Islet precursor cell (in vitro differentiated cells): ENCODE results near the gene MAN2A2.
"Not testable (repeated sequence)": the region's sequence is repeated elsewhere in the genome, so short reads cannot be mapped to it uniquely, and the experiment has no call there.

Experiments
- DNase-seq: peaks from one replicate; pipeline ENCODE4 v3.0.0-alpha.2; 2018

MAN2A2 gene

GRCh38 chr15:90884719-90885431, 18.2 kb upstream of the MAN2A2 start:
- DNase-seq, result no peak

GRCh38 chr15:90885432-90886290, 17.4 kb upstream of the MAN2A2 start:
- DNase-seq, result peak; percentile 78

- DNase-seq, result no peak
These were observed 16.8 kb upstream of the MAN2A2 start for GRCh38 chr15:90886291-90886614.

GRCh38 chr15:90887037-90887481, 16.0 kb upstream of the MAN2A2 start:
- DNase-seq, result no peak

GRCh38 chr15:90889313-90889730, 13.8 kb upstream of the MAN2A2 start:
- no peak for DNase-seq

GRCh38 chr15:90889736-90890456, 13.2 kb upstream of the MAN2A2 start:
- DNase-seq, result no peak

GRCh38 chr15:90890839-90891238, 12.3 kb upstream of the MAN2A2 start:
- DNase-seq, result no peak

GRCh38 chr15:90891346-90891949, 11.7 kb upstream of the MAN2A2 start:
- DNase-seq, result no peak

- no peak for DNase-seq
These were observed 11.1 kb upstream of the MAN2A2 start for GRCh38 chr15:90892023-90892422.

GRCh38 chr15:90892498-90893174, 10.5 kb upstream of the MAN2A2 start:
- DNase-seq, result no peak

- no peak for DNase-seq
These were observed 9.7 kb upstream of the MAN2A2 start for GRCh38 chr15:90893175-90894090.

GRCh38 chr15:90895571-90896117, 7.5 kb upstream of the MAN2A2 start:
- DNase-seq, result no peak

GRCh38 chr15:90897131-90897655, 5.9 kb upstream of the MAN2A2 start:
- DNase-seq, result not testable (repeated sequence)

- no peak for DNase-seq
These were observed 1.7 kb upstream of the MAN2A2 start for GRCh38 chr15:90901175-90902039.

GRCh38 chr15:90902040-90902839, 862 bp upstream of the MAN2A2 start:
- DNase-seq, result peak; percentile 90

- DNase-seq, result peak; percentile 77
These were observed 833 bp downstream of the MAN2A2 start for GRCh38 chr15:90903733-90904536.

GRCh38 chr15:90904746-90905145, 1.6 kb downstream of the MAN2A2 start:
- DNase-seq, result no peak
